PC-3 (cell line): ENCODE data around the gene ATP13A3.

ENCODE experiments used
- CTCF ChIP-seq: fragments of 300-600 bp; sonication (generic); conservative IDR thresholded peaks from 2 replicates; pipeline ENCODE4 v1.5.1; 2017; ENCODE audit warnings: antibody characterized with exemption, low read depth, mild to moderate bottlenecking, low read length
- EZH2 ChIP-seq: fragments of 300-600 bp; sonication (generic); IDR thresholded peaks from one replicate; pipeline ENCODE4 v1.6.1; 2017; ENCODE audit warnings: antibody characterized with exemption, mild to moderate bottlenecking, low read length; ENCODE audit not compliant: unreplicated experiment
- EZH2phosphoT487 ChIP-seq: fragments of 300-600 bp; sonication (generic); IDR thresholded peaks from 2 replicates; pipeline ENCODE4 v1.6.1; 2018; ENCODE audit warnings: mild to moderate bottlenecking, antibody characterized with exemption, low read length, borderline replicate concordance

DNA sequence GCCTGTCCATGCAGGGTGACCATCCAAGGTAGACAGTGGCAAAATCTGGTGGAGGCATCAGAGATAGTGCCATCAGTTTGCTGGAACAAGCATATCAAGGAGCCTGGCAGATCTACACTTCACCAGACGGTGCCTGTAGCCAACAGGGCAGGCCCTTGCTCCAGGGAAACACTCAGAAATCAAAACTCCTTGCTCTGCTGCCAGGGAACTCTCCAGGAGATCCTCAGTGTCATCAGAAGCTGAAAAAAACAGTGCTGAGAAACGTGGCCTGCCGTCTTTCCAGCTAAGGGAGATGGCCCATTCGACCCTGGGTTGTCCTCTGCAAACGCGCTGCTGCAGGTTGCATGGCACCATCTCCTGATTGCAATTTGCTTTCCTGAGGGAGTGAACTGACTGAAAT, 30.5 kb upstream of the ATP13A3 start:
- TF ChIP-seq EZH2phosphoT487, result no peak
- no peak for TF ChIP-seq CTCF
- TF ChIP-seq EZH2, result no peak
